Measurements from ENCODE around the gene TMEM220.

TMEM220 gene
- 3.2 to 3.5 reads per million in 2 donors for total RNA-seq

- DNase-seq: peak; percentile 13
Observed at GRCh38 chr17:10729334-10730193, at the start of gene TMEM220. TMEM220 (minus strand) TSS chr17:10730023; CDS start chr17:10729851, 172 bp downstream.

DNA sequence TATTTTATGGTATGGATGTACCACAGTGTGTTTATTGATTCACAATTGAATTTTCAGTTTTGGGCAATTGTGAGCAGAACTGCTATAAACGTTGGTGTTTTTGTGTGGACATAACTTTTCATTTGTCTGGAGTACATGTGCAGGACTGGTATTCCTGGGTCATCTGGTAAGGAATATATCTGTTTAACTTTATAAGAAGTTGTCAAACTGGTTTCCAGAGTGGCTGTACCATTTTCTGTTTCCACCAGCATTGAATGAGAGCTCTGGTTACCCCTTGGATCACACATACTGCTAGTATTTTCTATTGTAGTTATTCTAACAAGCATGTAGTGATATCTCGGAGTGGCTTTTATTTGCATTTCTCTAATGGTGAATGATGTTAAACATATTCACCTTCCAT lies 49.8 kb upstream of the TMEM220 start:
- no peak for DNase-seq

DNA sequence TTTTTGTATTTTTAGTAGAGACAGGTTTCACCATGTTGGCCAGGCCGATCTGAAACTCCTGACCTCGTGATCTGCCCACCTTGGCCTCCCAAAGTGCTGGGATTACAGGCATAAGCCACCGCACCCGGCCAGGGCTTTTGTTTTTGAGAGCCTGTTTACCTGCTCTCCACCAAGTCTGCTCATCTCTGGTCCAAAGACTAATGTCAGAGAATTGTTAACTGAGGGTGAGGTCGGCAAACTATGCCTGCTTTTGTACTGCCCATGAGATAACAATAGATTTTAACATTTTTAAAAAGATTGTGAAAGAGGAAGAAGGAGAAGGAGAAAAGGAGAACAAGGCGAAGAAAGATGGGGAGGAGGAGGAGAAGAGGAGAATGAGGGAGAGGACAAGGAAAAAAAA lies 48.1 kb upstream of the TMEM220 start:
- DNase-seq: no peak

GRCh38 chr17:10777131-10777807 lies 47.4 kb upstream of the TMEM220 start:
- no peak for DNase-seq

DNA sequence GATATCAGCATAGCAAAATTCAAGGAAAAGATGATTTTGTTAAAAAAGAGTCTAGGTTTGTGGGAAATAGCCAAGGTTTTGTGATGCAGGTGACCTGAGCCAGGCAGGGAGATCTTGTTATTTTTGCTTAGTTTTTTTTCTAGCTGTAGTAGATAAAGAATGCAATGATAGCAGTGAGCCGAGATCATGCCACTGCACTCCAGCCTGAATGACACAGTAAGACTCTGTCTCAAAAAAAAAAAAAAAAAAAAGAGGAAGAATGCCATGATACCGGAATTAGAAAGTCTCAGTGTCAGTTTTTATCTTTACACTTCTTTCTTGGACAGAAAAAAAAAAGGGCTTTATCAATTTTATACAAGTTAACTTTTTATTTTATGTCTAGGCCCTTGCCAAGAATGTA lies 46.6 kb upstream of the TMEM220 start:
- no peak for DNase-seq

DNA sequence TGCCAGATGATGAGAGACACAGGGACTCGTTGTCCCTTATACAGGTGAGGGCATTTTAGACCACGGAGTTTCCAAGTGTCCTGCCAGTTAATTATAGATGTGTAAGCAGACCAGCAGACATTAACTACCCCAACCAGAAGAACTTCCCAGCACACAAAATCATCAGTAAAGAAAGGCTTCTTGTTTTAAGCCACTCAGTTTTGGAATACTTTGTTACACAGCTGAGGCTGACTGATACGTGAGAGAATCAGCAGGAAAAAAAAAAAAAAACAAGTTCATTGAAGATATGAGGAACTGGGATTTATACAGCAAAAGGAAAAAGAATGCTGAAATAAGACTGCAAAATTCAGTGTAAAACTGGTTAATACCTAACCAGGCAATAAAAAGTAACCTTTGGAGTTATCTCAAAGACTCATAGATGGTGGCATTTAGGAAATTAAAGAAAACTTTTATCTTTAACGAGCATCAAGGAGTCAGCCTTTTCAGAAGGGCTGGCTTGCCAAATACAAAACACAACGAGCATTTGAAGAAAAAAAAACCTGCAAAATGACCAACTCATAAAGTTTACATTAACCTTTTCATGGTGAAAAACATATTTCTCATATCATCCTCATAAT lies 46.0 kb upstream of the TMEM220 start:
- no peak for DNase-seq

DNA sequence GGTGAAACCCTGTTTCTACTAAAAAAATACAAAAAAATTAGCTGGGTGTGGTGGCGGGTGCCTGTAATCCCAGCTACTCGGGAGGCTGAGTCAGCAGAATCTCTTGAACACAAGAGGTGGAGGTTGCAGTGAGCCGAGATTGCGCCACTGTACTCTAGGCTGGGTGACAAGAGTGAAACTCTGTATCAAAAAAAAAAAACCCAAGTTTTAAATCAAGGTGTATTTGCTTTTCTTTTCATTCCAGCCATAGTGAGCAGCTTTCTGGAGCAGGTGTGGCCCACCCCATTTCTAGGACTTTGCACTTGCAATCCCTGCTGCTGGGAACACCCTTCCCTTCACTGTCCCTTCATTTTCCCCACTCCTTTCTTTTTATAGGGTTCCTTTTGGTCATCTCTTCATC lies 45.2 kb upstream of the TMEM220 start:
- DNase-seq: no peak

- DNase-seq: no peak
Observed at GRCh38 chr17:10773391-10773790, 43.6 kb upstream of the TMEM220 start.

DNA sequence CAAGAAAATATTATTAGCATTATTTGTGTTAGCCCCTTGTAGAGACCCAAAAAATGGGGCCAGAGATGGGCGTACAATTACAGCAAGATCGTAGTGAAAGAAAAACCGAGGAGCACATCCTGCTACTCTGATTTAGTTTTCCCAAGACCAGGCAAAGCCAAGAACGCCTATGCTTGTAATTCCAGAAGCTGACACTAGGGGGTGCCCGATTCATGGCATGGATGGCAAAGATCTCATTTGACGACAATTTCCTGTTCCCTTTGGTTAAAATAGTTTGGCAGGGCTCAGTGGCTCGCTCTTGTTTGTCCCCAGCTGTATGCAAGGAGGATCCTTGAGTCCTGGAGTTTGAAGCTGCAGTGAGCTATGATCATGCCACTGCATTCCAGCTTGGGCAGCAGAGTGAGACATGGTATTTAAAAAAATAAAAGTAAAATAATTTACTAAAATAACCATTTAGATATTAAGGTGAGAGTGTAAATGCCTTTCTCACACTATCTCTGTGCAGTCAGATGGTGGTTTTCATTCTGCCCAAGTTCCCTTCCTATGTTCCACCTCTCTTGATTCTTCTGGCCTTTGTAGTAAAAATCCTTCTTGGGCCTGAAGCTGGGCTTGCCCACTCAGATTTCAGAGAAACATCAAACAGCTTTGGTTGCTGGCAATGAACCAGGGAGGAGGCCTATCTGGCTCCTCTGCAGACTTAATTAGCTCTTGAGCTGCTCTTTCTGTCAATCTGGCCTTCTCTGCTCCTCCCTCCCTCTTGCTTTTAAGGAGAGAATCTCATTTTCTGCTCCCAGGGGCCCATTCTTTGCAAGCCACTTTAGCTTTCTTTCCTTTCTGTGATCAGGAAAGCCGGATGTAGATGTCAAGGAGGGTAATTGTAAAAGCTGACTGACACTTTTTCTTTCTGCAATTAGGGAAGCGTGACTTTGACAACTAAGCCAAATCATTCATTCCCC lies 42.9 kb upstream of the TMEM220 start:
- no peak for DNase-seq

DNA sequence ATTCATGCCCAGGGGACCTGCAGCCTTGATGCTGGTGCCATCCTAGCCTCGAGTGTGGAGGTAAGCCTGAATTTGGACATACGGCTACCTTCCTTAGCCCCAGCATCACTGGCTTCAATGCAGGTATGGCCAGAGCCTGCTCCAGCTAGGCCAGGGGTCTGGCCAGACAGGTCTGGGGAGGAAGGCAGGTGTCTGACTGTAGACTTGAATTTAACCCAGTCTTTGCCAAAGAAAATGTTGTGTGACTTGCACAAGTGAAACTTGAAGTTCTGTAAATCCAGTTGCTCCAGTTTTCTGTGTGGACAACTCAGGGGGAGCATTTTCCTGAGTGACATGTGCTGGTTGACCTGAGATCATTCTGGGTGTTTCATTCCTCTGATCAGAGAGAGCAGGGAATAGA lies 41.3 kb upstream of the TMEM220 start:
- DNase-seq: no peak

DNA sequence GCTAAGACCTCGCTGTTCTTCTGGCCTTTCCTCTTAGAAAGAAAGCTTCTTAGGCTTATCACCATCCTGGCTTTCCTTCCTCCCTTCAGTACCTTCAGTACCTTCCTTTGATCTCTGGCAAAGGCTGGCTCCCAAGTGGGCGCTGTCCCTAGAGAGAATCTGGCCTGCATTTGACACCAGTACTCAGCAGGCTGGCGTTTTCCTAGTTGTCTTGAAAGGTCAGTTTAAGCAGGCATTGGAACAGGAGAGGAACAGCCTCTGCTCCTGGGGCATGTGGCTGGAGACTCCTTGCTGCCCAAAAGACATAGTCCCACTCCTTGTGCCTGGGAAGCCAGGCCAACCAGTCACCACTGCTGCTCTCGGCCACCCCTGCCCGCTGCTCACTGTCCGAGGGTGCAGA lies 40.0 kb upstream of the TMEM220 start:
- DNase-seq: no peak

DNA sequence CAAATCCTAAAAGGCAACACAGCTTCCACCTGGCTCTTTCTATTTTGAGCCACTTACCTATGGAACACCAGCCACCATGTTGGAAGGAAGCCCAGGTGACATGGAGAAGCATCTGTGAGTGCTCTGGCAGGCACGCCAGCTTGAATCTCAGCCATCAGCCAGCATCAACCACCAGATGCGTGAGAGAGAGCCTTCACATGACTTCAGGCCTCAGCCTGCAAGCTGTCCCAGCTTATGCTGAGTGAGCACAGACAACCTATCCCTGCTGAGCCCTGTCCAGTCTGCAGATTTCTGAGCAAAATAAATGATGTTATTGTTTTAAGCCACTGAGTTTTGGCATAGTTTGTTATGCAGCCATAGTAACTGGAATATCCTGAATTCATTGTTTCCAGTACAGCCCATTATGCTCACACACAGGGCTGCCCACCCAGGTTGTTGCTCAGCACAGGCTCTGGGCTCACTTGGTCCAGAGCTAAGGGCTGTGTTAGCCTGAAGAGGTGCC lies 39.0 kb upstream of the TMEM220 start:
- DNase-seq: no peak

DNA sequence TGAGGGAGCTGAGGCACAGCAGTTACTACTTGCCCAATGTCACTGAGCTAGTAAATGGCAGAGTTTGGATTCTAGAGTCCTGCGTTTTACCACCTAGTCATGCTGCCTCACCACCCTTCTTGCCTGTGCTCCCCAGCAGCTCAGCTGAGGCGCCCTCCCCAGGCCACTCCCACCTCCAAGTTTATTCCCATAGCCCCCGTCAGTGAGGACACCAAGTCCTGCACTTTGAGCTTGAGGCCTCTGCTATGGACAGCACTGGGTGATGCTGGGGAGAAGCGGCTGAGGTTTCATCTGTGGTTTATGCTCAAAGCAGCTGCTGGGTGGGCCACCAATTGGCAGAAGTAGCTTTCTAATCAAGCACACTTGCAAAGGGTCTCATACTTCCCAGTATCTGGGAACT lies 37.4 kb upstream of the TMEM220 start:
- no peak for DNase-seq

DNA sequence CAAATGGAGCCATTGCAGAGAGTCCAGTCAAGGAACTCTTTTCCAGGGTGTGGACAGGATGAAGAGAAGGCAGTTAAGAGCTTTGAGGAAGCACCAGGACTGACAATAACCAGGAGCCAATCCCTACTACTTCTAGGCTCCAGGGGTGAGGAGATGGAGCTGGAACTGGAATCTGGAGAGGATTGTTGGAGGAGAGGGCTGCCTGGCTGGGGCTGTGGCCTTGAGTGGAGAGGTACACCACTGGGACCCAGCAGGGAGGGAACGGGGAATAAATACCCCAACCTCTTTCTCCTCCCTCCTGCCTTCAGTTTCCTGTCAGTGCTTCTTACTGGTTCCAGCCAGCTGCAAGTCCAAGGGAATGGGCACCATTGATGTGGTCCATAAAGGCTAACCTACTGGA lies 32.2 kb upstream of the TMEM220 start:
- DNase-seq: no peak

DNA sequence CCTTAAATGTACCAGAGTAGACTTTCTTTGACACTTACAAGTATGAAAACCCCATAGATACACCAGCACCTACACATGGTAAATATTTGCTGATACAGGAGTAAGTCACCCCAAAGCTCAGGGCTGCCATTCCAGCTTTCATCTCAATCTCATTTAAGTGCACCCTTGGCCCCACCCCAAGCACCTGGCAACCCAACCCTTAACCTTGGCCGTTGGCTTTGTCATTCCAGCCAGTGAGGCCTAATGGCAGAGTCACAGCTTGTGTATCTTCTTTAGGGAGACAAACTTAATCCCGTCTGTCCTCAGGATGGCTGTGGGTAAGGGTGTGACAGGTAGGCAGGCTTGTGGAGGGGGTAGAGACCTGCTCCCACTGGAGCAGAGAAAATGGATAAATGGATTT lies 31.5 kb upstream of the TMEM220 start:
- no peak for DNase-seq

DNA sequence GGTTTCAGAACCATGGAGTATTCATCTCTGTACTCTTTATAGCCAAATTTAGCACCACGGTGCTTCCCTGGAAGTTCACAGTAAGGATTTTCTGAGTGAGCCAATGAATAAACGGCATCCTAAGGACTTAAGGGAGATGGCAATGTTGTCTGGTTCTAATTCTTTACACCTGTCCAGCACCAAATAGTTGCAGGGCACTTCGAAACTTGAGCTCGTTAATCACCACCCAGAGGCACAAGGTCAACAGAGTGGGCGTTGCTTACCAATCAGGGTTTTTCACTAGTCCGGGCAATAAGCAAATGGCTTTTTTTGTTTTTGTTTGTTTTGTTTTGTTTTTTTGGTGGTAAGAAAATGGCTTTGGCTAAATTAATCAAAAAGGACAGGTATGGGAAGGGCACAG lies 28.2 kb upstream of the TMEM220 start:
- no peak for DNase-seq

- DNase-seq: no peak
Observed at GRCh38 chr17:10757647-10758046, 27.8 kb upstream of the TMEM220 start.

GRCh38 chr17:10757067-10757466 lies 27.2 kb upstream of the TMEM220 start:
- DNase-seq: no peak

DNA sequence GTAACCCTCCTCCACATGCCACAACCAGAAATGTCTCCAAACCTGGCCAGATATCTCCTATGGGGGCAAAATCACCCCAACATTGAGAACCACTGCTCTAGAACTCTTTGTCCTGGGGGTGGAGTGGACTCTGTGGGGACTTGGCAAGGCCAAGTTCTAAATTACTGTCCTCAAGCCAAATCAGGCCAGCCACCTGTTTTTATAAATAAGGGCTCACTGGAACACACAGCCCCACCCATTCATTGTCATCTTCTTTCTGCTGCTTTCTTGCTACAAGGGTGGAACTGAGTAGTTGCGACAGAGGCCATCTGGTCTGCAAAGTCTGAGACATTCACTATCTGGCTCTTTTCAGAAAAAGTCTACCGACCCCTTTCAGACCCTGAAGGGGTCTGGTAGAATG lies 26.8 kb upstream of the TMEM220 start:
- no peak for DNase-seq

DNA sequence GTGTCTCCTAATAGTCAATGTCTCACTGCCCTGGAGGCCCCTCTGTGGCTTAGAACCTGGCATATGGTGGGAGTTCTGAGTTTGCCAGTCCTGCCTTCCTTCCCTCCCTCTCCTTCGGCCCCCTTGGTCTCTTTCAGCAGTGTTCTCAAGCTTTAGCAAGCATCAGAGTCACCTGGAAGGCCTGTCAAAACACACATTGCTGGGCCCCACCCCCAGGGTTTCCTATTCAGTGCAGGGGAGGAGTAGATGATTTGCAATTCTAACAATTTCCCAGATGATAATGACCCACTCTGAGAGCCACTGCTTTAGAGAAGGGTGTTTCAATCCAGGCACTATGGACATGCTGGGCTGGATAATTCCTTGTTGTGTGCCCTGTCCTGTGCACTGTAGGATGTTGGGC lies 26.4 kb upstream of the TMEM220 start:
- no peak for DNase-seq

- no peak for DNase-seq
Observed at GRCh38 chr17:10755592-10756127, 25.8 kb upstream of the TMEM220 start.
